Ecto neural progenitor cell (in vitro differentiated cells): Measurements from ENCODE around the gene TNNC2.

ENCODE experiments used
- DNase-seq: peaks from one replicate; pipeline ENCODE4 v3.0.0-alpha.2; 2018; ENCODE audit warnings: low spot score

The TNNC2 gene

GRCh38 chr20:45779011-45779915, 47.8 kb downstream of the TNNC2 start:
- no peak for DNase-seq

GRCh38 chr20:45776931-45777330, 50.2 kb downstream of the TNNC2 start:
- DNase-seq = no peak

GRCh38 chr20:45775411-45775810, 51.7 kb downstream of the TNNC2 start:
- no peak for DNase-seq

- DNase-seq = no peak
Measured at GRCh38 chr20:45774945-45775344, 52.2 kb downstream of the TNNC2 start.
